Measurements from ENCODE around the gene TLX3.
"Not testable (repeated sequence)": the region's sequence is repeated elsewhere in the genome, so short reads cannot be mapped to it uniquely, and the experiment has no call there.

The TLX3 gene

DNA sequence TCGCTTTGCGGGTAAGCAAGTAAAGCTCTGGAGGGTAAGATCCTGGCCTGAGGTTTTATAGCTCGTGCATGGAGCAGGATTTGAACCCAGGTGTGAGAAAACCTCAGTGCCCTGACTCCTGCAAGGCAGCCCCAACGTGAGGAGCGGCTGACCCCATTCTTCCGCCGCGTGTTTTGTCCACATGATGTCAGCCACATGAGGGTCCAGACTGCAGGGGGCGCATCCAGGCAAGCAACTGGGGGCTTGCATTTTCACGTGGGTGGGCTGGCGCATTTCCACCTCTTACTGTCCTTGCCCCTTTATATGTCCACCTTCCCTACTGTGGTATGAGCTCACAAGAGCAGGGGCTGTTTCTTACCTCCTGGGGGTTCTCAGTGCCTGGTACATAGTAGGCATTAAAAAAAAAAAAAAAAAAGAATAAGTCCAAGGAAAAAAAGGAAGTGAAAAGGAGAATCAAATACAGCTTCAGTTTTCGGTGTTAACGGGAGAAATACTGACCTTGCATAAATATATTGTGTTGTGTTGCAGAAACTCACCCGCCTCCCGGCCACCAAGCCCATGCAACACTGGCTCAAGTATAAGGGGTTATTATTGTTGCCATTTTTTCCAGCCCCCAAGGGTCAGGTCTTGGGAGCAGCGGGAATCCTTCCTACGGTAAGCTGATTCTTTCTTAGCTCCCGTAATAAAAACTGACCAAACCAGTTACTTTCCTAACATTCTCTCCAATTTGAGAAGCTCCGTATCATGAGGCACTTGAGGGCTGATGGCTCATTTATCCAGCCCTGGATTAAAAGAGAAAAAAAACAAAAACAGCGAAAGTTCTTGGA lies 15.0 kb downstream of the TLX3 start:
- DNase-seq: no peak

GRCh38 chr5:171330021-171330420 lies 21.0 kb downstream of the TLX3 start:
- no peak for DNase-seq

- no peak for DNase-seq
Measured at GRCh38 chr5:171335616-171336015, 26.6 kb downstream of the TLX3 start.

GRCh38 chr5:171336521-171337209 lies 27.6 kb downstream of the TLX3 start:
- peak; percentile 14 for DNase-seq

- no peak for DNase-seq
Measured at GRCh38 chr5:171337210-171337569, 28.1 kb downstream of the TLX3 start.

DNA sequence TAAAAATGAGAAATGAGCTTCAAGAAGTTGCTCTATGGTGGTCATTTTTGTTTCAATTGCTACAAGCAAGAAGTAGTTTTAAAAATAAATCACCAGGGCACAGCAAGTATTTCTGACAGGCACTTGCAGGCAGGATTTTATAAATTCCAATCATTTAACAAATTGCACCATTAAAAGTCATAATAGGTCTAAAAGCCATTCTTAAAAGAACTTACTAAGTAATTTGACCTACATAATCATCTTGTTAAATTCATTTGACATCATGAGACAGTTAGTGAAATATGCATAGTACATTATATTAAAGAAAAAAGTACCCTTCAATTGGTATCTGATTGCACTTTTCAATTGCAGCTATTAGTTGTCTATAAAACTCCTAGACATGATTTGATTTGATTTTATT lies 31.0 kb downstream of the TLX3 start:
- DNase-seq: no peak

- DNase-seq: no peak
Measured at GRCh38 chr5:171340491-171340890, 31.4 kb downstream of the TLX3 start.

GRCh38 chr5:171342362-171343111 lies 33.5 kb downstream of the TLX3 start:
- peak; percentile 18 for DNase-seq

DNA sequence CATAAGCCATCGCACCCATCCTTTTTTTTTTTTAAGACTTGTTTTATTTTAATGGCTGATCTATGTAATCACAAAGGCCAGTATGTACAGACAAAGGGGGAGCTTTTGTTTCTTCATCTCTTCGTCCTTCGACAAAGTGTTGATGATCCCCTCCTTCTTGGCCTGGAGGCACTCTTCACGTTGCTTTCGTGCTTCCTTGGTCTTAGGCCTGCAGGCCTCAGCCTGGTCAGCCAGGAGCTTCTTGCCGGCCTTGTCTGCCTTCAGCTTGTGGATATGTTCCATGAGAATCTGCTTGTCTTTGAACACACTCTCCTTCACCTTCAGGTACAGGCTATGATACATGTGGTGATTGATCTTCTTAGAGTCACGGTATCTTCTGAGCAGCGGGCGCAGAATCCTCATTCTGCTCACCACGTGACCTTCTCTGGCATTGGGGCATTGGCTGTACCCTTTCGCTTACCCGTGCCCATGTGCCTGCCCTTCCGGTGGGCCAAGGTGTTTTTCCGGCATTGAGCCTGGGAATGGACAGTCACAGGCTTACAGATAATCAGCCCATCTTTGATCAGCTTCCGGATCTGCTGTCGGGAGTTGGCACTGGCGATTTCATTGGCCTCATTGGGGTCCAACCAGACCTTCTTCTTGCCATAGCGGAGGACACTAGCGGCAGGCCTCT lies 36.0 kb downstream of the TLX3 start:
- DNase-seq: no peak

GRCh38 chr5:171351536-171352073 lies 42.6 kb downstream of the TLX3 start:
- DNase-seq: no peak

- no peak for DNase-seq
Measured at GRCh38 chr5:171355302-171355724, 46.3 kb downstream of the TLX3 start.

DNA sequence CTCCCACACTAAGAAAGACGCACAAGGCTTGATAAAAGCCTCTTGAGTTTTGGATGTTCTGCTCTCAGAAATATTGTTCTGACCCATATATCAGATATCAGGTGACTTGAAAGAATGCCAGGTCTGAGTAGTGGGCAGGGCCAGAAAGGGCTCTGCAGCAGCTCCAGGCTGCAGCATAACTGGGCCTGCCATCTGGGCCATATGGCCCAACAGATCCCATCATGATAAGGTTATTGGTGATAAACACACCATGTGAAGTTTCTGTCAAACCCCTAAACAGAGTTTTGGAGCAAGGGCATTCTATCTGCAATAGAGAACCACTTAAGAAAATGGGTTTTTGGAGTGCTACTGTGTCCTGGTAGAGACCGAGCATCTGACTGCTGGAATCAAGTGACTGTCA lies 48.8 kb downstream of the TLX3 start:
- no peak for DNase-seq

DNA sequence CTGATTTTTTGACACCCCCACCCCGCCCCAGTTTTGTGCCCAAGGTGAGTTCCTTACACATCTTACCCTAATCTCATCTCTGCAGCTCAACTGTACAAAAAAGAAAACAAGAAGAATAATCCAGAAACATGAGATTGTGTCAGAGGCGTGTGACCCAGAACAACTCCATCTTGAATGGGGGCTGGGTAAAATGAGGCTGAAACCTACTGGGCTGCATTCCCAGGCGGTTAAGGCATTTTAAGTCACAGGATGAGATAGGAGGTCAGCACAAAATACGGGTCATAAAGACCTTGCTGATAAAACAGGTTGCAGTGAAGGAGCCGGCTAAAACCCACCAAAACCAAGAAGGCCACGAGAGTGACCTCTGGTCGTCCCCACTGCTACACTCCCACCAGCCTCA lies 52.1 kb downstream of the TLX3 start:
- DNase-seq: not testable (repeated sequence)
